SH-SY5Y (cell line): Measurements from ENCODE around the gene GSKIP.

Source experiments
- GATA2 ChIP-seq: IDR thresholded peaks from 2 replicates; pipeline ENCODE4 v1.6.1; 2011; ENCODE audit warnings: mild to moderate bottlenecking, low read depth, low read length
- GATA3 ChIP-seq: IDR thresholded peaks from 2 replicates; pipeline ENCODE4 v1.6.1; 2011; ENCODE audit warnings: low read depth, mild to moderate bottlenecking, low read length, moderate library complexity

DNA sequence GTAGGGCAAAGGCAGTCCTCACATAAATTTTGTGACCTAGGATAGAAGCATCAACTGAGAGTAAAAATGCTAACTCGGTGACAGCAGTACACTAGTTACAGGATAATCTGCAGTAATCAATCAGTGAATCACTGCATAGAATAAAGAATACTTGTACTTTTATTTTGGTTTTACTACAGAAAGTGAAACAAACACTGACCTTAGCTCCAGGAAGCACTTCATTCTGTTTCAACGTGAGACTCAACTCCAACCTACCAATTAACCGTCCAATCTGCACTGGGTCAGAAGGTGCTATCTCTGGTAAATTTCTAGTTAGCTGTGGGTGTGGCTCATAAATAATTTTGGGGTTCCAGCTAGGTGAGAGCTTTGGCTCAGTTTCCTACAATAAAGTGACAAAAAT lies 22.0 kb upstream of the GSKIP start:
- TF ChIP-seq GATA2, result no peak
- TF ChIP-seq GATA3, result no peak
